Muscle of leg (tissue), 11 donors: ENCODE measurements around the gene EXOC3. TPM values are rescaled to one million over a fixed set of nuclear protein-coding genes. Genes with fewer than 3 reads are reported as not detected.
"Not testable (repeated sequence)": the region's sequence is repeated elsewhere in the genome, so short reads cannot be mapped to it uniquely, and the experiment has no call there.

Experiments
- DNase-seq: peaks from one replicate; pipeline ENCODE4 v3.0.0; 2013
- H3K27ac ChIP-seq: one replicate; pipeline ENCODE4 v1.5.1; 2013; ENCODE audit warnings: mild to moderate bottlenecking, low read length, control low read depth
- H3K27me3 ChIP-seq: one replicate; pipeline ENCODE4 v1.6.1; 2013; ENCODE audit warnings: low read length; ENCODE audit not compliant: control insufficient read depth, insufficient read depth
- H3K36me3 ChIP-seq: one replicate; pipeline ENCODE4 v1.6.1; 2013; ENCODE audit warnings: low read length; ENCODE audit not compliant: control insufficient read depth, insufficient read depth
- H3K4me1 ChIP-seq: one replicate; pipeline ENCODE4 v1.6.1; 2013; ENCODE audit warnings: low read length; ENCODE audit not compliant: control insufficient read depth, insufficient read depth
- H3K4me3 ChIP-seq: one replicate; pipeline ENCODE4 v1.5.1; 2013; ENCODE audit warnings: low read length, control low read depth
- H3K9me3 ChIP-seq: replicated peaks from 2 replicates; pipeline ENCODE4 v1.6.1; 2013; ENCODE audit warnings: low read depth, low read length; ENCODE audit not compliant: control insufficient read depth
- WGBS: methylation state at CpG from one replicate; pipeline ENCODE4 v1.1.5; 2013; ENCODE audit warnings: missing lambda C conversion rate; ENCODE audit not compliant: insufficient coverage; 5-methylcytosine and 5-hydroxymethylcytosine counted together
- polyA plus RNA-seq, 8 donors: library from polyadenylated mRNA; unstranded; fragments of 120-200 nt; gene quantifications; one replicate each; pipeline versions ENCODE4 v1.2.1 to v1.2.3, GENCODE V29; 2013; ENCODE audit warnings: inconsistent platforms in 1 of 8, low replicate concordance in 1 of 8; ENCODE audit not compliant: insufficient read length in 8 of 8, insufficient read depth in 1 of 8
- total RNA-seq: library from RNA; stranded (reverse); fragments of 120-200 nt; gene quantifications from one replicate; pipeline ENCODE4 v1.2.4, GENCODE V29; 2013

EXOC3 gene
- total and polyA plus RNA-seq, 9 donors, result 28.0 to 44.8 (median 35.9) TPM

DNA sequence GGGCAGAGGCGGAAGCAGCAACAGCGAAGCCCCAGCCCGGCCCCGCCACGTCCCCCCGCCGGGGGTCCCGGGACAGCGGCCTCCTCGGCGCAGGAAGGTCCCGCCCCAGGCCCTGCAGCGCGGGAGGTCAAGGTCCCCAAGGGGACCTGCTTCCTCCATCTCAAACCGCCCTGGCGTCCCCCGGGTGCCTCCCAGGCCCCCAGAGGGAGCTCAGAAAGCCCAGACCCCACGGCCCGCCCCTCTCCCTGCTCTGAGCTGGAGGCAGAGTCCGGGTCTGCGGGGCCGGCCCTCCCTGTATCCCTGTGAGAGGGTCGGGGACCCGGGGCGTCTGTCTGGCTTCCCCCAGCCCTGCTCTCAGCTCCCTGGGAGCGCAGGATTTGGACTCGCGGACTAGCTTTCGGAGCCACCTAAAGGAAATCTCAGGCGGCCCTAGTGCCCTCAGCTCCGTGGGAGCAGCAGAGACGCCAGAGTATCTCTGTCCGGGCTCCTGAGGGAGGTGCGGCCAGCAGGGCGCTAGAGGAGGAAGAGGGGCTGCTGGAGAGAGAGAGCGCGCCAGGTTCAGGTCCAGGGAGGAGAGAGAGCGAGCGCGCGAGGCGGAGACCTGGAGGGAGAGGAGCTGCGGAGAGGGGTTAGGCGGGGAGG is 30.7 kb downstream of the EXOC3 start:
- DNase-seq, result peak; percentile 55
- Histone ChIP-seq H3K4me3 (peak overlapping the region; percentile 78), H3K27me3 (peaks cover 10% of the 10 kb centered on the region), H3K9me3 (no peaks in the 10 kb centered on the region), H3K27ac (peak overlapping the region; percentile 42), H3K4me1 (peaks cover 27% of the 10 kb centered on the region), H3K36me3 (peaks cover 20% of the 10 kb centered on the region)
- under 1% methylated on average over 41 of the region's 44 CpGs for WGBS

DNA sequence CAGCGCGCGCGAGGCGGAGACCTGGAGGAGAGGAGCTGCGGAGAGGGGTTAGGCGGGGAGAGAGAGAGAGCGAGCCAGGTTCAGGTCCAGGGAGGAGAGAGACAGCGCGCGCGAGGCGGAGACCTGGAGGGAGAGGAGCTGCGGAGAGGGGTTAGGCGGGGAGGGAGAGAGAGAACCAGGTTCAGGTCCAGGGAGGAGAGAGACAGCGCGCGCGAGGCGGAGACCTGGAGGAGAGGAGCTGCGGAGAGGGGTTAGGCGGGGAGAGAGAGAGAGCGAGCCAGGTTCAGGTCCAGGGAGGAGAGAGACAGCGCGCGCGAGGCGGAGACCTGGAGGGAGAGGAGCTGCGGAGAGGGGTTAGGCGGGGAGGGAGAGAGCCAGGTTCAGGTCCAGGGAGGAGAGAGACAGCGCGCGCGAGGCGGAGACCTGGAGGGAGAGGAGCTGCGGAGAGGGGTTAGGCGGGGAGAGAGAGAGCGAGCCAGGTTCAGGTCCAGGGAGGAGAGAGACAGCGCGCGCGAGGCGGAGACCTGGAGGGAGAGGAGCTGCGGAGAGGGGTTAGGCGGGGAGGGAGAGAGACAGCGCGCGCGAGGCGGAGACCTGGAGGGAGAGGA is 31.4 kb downstream of the EXOC3 start:
- not testable (repeated sequence) for H3K9me3 ChIP-seq, DNase-seq, H3K27me3 ChIP-seq, H3K27ac ChIP-seq
- H3K36me3 ChIP-seq, result peaks cover 18% of the 10 kb centered on the region
- H3K4me3 ChIP-seq, result peak overlapping the region; percentile 78
- H3K4me1 ChIP-seq, result peaks cover 27% of the 10 kb centered on the region
- WGBS, result 1% methylated on average over 16 of the region's 50 CpGs

DNA sequence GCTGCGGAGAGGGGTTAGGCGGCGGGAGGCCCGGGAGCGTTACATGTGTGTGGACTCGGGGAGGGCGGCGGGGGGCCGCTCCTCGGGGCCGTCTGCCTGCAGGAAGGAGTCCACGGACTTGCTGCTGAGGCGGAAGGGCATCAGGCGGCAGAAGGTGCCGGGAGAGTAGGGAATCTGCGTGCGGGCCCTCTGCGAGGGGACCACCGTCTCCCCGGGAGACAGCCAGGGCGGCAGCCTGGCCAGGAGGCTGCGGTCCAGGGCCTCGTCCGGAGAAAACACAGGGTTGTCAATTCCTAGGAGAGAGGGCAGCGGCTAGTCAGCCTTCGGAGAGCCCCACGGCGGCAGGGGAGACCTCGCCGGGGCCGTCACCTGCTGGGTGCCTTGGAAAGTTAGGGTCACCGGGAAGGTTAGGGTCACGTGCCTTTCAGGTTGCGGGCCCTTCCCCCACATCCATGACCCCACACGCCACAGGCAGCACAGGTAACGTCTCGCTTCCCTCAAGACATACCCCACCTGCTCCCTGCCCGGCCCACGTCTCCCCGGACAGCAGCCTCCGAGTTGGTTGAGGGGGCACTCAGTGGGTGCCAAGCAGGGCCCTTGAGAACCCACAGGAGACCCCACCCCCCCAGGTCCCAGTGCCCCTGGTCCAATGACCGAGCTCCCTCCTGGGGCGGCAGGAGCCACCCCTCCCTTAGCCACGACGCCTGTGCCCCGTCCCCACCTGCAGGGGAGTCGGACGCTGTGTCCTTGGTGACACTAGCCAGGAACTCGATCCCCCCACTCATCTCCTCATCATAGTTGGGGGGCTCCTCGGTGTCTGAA is 32.1 kb downstream of the EXOC3 start:
- Histone ChIP-seq H3K36me3 (peaks cover 12% of the 10 kb centered on the region), H3K27me3 (peaks cover 10% of the 10 kb centered on the region), H3K27ac (no peak overlapping the region), H3K4me1 (peaks cover 27% of the 10 kb centered on the region), H3K4me3 (peak overlapping the region; percentile 27), H3K9me3 (no peaks in the 10 kb centered on the region)
- DNase-seq, result no peak
- 2% methylated on average over 30 of the region's 50 CpGs for WGBS

DNA sequence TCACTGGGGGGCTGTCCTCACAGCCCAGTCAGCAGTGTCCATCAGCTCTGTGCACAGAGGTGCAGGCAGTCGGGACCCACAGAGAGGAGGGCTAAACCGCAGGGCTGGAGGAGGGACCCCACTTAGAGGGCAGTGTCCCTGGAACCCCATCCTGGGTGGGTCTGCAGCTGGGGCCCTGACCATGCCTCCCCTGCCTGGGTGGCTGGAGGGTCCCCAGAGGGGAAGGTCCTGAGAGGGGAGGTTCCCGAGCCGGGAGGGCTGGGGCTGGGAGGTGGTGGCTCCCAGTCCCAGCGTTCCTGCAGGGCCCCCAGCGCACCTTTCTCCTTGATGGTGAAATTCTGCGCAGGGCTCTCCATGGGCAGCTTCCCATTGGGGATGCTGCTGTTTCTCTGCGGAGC is 32.7 kb downstream of the EXOC3 start:
- H3K27ac ChIP-seq, result no peak overlapping the region
- H3K9me3 ChIP-seq, result no peaks in the 10 kb centered on the region
- WGBS, result 75% methylated on average over 6 of the region's 8 CpGs
- DNase-seq, result no peak
- H3K36me3 ChIP-seq, result peaks cover 9% of the 10 kb centered on the region
- H3K27me3 ChIP-seq, result peaks cover 10% of the 10 kb centered on the region
- no peak overlapping the region for H3K4me3 ChIP-seq
- peaks cover 27% of the 10 kb centered on the region for H3K4me1 ChIP-seq

DNA sequence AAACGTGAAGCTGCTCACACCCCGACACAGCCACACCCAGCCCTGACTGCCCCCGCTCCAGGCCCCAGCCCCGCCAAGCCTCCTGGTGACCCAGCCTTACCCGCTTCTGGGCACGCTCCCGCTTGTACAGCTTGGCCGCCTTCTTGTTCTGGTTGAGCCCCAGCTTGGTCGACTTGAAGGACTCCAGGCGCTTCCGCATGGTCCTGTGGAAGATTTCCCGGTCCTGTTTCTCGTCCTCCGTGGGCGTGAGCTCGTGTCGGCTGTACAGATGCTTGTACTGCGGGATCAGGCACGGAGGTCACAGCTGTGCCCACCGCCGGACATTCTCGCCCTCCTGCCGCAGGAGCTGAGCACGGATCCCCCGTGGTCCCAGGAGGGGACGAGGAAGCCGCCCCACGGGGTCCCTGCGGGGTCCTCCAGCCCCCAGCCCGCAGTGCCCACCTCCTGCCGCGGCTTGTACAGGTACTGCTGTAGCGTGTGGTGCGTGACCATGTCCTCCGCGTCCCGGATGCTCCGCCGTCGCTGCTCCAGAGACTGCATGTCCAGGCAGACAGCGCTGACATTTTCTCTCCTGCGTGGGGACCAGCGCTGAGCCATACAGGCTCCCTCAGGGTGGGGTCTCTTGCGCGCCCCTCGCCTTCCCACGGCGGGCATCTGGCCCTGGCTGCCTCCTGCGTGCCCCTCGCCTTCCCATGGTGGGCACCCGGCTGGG is 33.3 kb downstream of the EXOC3 start:
- peaks cover 25% of the 10 kb centered on the region for H3K4me1 ChIP-seq
- 79% methylated on average over 51 of the region's 51 CpGs for WGBS
- peaks cover 4% of the 10 kb centered on the region for H3K36me3 ChIP-seq
- no peak for DNase-seq
- no peaks in the 10 kb centered on the region for H3K9me3 ChIP-seq
- H3K27me3 ChIP-seq, result peaks cover 10% of the 10 kb centered on the region
- H3K27ac ChIP-seq, result no peak overlapping the region
- no peak overlapping the region for H3K4me3 ChIP-seq

DNA sequence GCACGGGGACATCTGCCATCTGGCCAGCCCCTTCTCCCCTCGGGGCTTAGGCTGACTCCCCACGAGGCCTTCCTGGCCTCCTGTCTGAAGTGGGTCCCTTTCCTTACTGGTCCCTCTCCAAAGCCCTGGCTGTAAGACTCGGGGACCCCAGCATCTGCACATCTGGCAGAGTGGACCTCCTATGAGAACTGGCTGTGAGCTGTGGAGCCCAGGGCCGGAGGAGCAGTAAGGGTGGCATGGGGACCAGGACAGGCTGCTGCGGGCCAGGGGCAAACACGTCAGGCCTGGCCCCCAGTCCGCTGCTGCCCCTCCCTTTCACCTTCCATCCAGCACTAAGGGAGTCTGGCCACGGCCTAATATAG is 33.8 kb downstream of the EXOC3 start:
- peaks cover 10% of the 10 kb centered on the region for H3K27me3 ChIP-seq
- H3K4me3 ChIP-seq, result no peak overlapping the region
- peaks cover 20% of the 10 kb centered on the region for H3K4me1 ChIP-seq
- DNase-seq, result no peak
- 65% methylated on average over 5 of the region's 9 CpGs for WGBS
- H3K27ac ChIP-seq, result no peak overlapping the region
- no peaks in the 10 kb centered on the region for H3K9me3 ChIP-seq
- no peaks in the 10 kb centered on the region for H3K36me3 ChIP-seq

DNA sequence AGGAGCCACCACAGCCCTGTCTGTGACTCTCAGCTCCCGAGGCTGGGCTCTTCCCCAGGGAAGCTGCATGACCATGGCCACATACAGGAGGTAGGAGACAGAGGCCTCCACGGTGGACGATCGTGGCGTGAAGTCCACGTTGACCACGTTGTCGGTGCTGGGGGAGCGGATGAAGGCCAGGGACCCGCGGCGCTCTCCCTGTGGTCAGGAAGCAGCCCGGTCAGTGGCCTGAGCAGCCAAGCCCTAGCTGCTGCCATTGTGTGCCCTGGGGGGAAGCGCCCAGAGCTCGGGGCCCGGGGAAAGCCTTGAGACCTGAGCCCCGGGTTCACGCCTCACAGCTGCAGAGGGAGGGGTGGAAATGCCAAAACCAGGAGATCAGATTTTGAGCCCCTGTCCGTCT is 34.3 kb downstream of the EXOC3 start:
- H3K4me1 ChIP-seq, result peaks cover 15% of the 10 kb centered on the region
- whole genome bisulfite sequencing, result 84% methylated on average over 19 of the region's 19 CpGs
- H3K36me3 ChIP-seq, result no peaks in the 10 kb centered on the region
- H3K4me3 ChIP-seq, result no peak overlapping the region
- H3K27me3 ChIP-seq, result peaks cover 10% of the 10 kb centered on the region
- no peak for DNase-seq
- no peak overlapping the region for H3K27ac ChIP-seq
- no peaks in the 10 kb centered on the region for H3K9me3 ChIP-seq

DNA sequence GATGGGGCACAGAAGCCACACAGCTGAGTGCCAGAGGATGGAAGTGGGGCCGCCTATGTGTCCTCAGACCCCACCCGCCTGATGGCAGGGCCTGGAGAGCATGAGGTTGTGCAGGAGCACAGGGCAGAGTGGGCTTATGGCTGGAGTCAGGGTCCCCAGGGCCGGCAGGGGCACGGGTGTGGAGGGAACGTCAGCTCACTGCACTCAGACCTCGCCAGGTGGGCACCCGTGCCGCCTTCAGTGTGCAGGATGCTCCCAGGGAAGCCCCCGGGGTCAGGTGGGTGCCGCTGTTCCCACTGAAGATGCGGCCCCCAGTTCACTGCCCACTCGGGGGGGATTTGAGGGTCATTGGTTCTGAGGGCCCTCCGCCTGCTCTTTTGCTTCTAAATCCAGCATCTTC is 34.9 kb downstream of the EXOC3 start:
- Histone ChIP-seq H3K36me3 (no peaks in the 10 kb centered on the region), H3K4me1 (peaks cover 14% of the 10 kb centered on the region), H3K9me3 (no peaks in the 10 kb centered on the region), H3K27ac (no peak overlapping the region), H3K27me3 (peaks cover 10% of the 10 kb centered on the region), H3K4me3 (no peak overlapping the region)
- 90% methylated on average over 10 of the region's 13 CpGs for WGBS
- DNase-seq, result no peak

DNA sequence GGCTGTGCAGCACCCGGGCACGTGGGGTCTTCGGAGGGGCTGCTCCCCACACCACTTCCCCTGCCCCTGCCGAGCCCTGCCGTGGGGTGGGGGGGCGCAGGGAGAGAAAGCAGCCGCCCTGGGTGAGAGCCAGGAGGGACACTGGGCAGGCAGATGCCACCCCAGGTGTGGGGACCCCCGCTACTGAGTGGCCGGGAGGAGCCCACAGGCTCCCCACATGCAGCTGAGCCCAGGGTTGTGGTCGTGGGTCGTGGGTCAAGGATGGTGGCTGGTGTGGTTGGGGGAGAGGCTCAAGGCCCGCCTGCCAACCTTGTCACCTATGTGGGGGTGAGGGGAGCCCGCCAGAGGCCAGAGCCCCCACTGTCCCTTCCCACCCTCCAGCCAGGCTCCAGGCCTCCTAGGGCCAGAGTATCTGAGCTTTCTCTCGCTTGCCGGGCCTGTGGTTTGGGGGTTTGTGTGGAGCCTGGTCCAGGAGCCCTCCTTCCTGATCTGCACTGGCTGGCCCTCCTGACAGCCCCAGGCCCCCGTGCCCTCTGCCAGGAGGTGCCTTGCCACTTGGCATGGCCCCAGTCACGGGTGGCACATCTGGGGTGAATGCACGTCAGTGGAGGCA is 35.5 kb downstream of the EXOC3 start:
- Histone ChIP-seq H3K27me3 (peaks cover 10% of the 10 kb centered on the region), H3K9me3 (no peaks in the 10 kb centered on the region), H3K4me1 (peaks cover 14% of the 10 kb centered on the region), H3K36me3 (no peaks in the 10 kb centered on the region), H3K4me3 (no peak overlapping the region), H3K27ac (no peak overlapping the region)
- no peak for DNase-seq
- WGBS, result 79% methylated on average over 8 of the region's 18 CpGs
